ENCODE results near the gene P2RX5.

P2RX5 gene

DNA sequence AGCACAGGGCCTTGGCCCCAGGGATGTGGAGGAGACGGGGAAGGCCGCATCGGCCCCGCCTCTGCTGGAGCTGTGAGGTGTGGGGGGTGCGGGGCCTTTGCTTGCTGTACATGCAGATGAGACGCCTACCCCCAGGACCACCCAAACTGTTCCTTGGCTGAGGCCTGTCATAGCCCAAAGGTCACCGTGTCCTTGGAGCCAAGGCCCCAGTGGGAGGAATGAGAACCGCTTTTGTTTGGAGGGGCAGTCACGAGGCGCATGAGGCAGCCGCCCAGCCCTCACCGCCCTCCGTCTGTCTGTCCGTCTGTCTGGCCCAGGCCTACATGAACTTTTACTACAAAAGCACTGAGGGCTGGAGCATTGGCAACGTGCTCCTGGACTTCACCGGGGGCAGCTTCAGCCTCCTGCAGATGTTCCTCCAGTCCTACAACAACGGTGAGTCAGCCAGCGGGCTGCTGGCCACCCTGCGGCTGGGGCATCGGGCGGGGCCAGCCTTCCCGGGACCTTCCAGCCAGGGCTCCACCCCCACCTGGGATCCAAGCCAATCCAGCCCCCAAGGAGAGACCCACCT, 36.3 kb downstream of the P2RX5 start:
- no peak overlapping the region for H3K4me2 ChIP-seq (ENCODE audit: low read length)
- no peaks in the 10 kb centered on the region for H3K36me3 ChIP-seq (ENCODE audit: control insufficient read depth, low read length)
- no peaks in the 10 kb centered on the region for H3K27me3 ChIP-seq (ENCODE audit: control insufficient read depth, low read length)
- no peaks in the 10 kb centered on the region for H3K4me1 ChIP-seq (ENCODE audit: control insufficient read depth, low read length)
- TF ChIP-seq, protein P1, sequence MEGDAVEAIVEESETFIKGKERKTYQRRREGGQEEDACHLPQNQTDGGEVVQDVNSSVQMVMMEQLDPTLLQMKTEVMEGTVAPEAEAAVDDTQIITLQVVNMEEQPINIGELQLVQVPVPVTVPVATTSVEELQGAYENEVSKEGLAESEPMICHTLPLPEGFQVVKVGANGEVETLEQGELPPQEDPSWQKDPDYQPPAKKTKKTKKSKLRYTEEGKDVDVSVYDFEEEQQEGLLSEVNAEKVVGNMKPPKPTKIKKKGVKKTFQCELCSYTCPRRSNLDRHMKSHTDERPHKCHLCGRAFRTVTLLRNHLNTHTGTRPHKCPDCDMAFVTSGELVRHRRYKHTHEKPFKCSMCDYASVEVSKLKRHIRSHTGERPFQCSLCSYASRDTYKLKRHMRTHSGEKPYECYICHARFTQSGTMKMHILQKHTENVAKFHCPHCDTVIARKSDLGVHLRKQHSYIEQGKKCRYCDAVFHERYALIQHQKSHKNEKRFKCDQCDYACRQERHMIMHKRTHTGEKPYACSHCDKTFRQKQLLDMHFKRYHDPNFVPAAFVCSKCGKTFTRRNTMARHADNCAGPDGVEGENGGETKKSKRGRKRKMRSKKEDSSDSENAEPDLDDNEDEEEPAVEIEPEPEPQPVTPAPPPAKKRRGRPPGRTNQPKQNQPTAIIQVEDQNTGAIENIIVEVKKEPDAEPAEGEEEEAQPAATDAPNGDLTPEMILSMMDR (IDR thresholded peaks at IDR 0.05; ENCODE audit: low read depth, low read length, poor library complexity, severe bottlenecking) = no peak
- TF ChIP-seq EZH2phosphoT487 (IDR thresholded peaks at IDR 0.05; ENCODE audit: borderline replicate concordance, low read length) = no peak
- H3K79me2 ChIP-seq (ENCODE audit: control insufficient read depth, low read length) = no peaks in the 10 kb centered on the region
- no peaks in the 10 kb centered on the region for H3F3A ChIP-seq (ENCODE audit: control insufficient read depth, insufficient read depth)
- no peaks in the 10 kb centered on the region for H4K20me1 ChIP-seq (ENCODE audit: control insufficient read depth, insufficient read depth, low read depth, low read length)
- no peaks in the 10 kb centered on the region for H3K9me3 ChIP-seq (ENCODE audit: control insufficient read depth, insufficient read depth, low read length)
- no peak overlapping the region for H3K27ac ChIP-seq (ENCODE audit: low read depth, low read length)
- H3K9me2 ChIP-seq (replicated peaks; ENCODE audit: control insufficient read depth, low read length) = no peaks in the 10 kb centered on the region
- H3K4me3 ChIP-seq (ENCODE audit: low read length) = no peak overlapping the region

DNA sequence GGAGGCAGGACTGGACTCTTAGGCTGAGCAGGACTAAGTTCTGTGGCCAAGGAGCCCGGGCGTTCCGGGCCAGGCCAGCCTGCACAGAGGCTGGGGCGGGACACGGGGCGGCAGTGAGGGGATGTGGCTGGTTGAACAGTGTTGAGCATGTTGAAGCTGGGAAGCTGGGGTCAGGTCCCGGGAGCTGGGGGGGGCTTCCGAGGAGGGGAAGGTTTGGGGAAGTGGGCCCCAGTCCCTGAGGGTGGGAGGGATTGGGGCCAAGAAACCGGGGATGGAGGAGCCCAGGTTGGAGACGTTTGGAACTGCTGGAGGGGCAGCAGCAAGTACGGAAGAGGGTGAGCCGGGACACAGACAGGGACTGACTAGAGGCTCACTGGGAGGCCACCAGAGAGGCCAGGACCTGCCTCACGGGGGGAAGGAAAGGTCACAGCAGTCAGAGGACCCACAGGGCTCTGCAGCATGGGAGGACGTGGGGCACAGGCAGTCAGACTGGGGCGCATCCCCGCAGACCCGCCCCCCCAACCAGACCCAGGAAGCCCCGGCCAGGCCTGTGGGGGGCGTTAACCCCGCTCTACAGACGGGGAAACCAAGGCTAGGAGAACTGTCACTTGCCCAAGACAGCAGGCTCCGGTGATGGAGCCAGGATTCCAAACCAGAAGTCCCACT, 37.0 kb downstream of the P2RX5 start:
- H3F3A ChIP-seq (ENCODE audit: control insufficient read depth, insufficient read depth) = no peaks in the 10 kb centered on the region
- H3K27ac ChIP-seq (ENCODE audit: low read depth, low read length) = no peak overlapping the region
- H3K4me2 ChIP-seq (ENCODE audit: low read length) = no peak overlapping the region
- H3K4me1 ChIP-seq (ENCODE audit: control insufficient read depth, low read length) = no peaks in the 10 kb centered on the region
- no peaks in the 10 kb centered on the region for H3K79me2 ChIP-seq (ENCODE audit: control insufficient read depth, low read length)
- H3K4me3 ChIP-seq (ENCODE audit: low read length) = no peak overlapping the region
- TF ChIP-seq, protein P1 (IDR thresholded peaks at IDR 0.05; ENCODE audit: low read depth, low read length, poor library complexity, severe bottlenecking) = no peak
- no peaks in the 10 kb centered on the region for H4K20me1 ChIP-seq (ENCODE audit: control insufficient read depth, insufficient read depth, low read depth, low read length)
- no peaks in the 10 kb centered on the region for H3K27me3 ChIP-seq (ENCODE audit: control insufficient read depth, low read length)
- H3K9me3 ChIP-seq (ENCODE audit: control insufficient read depth, insufficient read depth, low read length) = no peaks in the 10 kb centered on the region
- no peaks in the 10 kb centered on the region for H3K9me2 ChIP-seq (replicated peaks; ENCODE audit: control insufficient read depth, low read length)
- H3K36me3 ChIP-seq (ENCODE audit: control insufficient read depth, low read length) = no peaks in the 10 kb centered on the region

DNA sequence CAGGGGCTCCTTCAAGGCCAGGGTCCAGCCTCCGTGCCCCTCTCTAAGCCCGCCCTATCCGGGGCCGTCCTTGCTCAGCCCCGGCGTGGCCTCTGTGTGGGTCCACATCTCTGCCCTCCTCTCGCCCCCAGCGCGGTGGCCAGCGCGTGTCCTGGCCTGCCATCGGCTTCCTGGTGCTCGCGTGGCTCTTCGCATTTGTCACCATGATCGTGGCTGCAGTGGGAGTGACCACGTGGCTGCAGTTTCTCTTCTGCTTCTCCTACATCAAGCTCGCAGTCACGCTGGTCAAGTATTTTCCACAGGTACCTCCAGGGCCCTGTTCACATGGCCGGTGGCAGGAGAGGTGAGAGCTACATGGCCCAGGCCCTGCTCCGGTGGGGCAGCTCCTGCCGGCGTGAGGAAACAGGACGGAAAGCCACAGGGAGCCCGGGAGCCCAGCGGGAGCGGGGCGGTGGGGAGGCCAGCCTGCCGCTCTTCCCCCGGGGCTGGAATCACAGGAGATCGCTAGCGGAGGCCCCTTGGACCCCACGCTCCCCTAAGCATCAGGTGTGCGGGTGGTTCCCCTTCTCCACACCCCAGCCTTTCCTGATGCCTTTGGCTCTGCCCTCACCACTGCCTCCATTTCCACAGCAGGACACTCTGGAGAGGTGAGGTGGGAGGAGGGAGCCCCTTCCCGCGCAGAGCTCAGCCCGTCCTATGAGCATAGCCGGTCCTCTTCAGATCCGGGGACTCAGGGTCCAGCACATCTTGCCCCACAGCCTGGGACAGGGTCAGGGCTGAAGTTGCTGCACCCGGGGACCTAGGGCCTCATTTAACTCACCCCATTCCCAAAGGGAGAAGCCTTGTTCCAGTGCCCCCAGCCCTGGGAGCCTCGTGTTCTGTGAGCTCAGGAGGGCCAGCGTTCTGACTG, 37.8 kb downstream of the P2RX5 start:
- Histone ChIP-seq H3K9me2 (replicated peaks; ENCODE audit: control insufficient read depth, low read length) (no peaks in the 10 kb centered on the region), H3K4me2 (ENCODE audit: low read length) (no peak overlapping the region), H4K20me1 (ENCODE audit: control insufficient read depth, insufficient read depth, low read depth, low read length) (no peaks in the 10 kb centered on the region), H3K36me3 (ENCODE audit: control insufficient read depth, low read length) (no peaks in the 10 kb centered on the region), H3K4me3 (ENCODE audit: low read length) (no peak overlapping the region), H3K27me3 (ENCODE audit: control insufficient read depth, low read length) (no peaks in the 10 kb centered on the region), H3K27ac (ENCODE audit: low read depth, low read length) (no peak overlapping the region), H3F3A (ENCODE audit: control insufficient read depth, insufficient read depth) (no peaks in the 10 kb centered on the region), H3K9me3 (ENCODE audit: control insufficient read depth, insufficient read depth, low read length) (no peaks in the 10 kb centered on the region), H3K4me1 (ENCODE audit: control insufficient read depth, low read length) (no peaks in the 10 kb centered on the region), H3K79me2 (ENCODE audit: control insufficient read depth, low read length) (no peaks in the 10 kb centered on the region)
- TF ChIP-seq, protein P1 (IDR thresholded peaks at IDR 0.05; ENCODE audit: low read depth, low read length, poor library complexity, severe bottlenecking) = no peak
- no peak for TF ChIP-seq EZH2phosphoT487 (IDR thresholded peaks at IDR 0.05; ENCODE audit: borderline replicate concordance, low read length)

Measured in DOHH2 (cell line).